ENCODE data around the gene CSKMT. TPM values are rescaled to one million over a fixed set of nuclear protein-coding genes. Genes with fewer than 3 reads are reported as not detected.
"Not testable (repeated sequence)": the region's sequence is repeated elsewhere in the genome, so short reads cannot be mapped to it uniquely, and the experiment has no call there.

Gene CSKMT
- 12.3 TPM for total RNA-seq
- 1 to 10 TPM; 1.9 to 3.8 (median 2.7) TPM for polyA plus RNA-seq

GRCh38 chr11:62665075-62665598 lies at the start of gene CSKMT, which contains the start of gene C11orf98:
TSS of gene CSKMT (plus strand) at chr11:62665312. CDS start at chr11:62665880, 568 bp downstream.
TSS of gene C11orf98 (minus strand) at chr11:62665210. CDS start at chr11:62665169, 41 bp downstream.
- H3K4me1 ChIP-seq (ENCODE audit: control insufficient read depth, insufficient read depth, low read length, poor library complexity, severe bottlenecking): peaks cover 41% of the 10 kb centered on the region
- peak; percentile 90 to 96 (median 94) for DNase-seq
- H3K27me3 ChIP-seq (ENCODE audit: control insufficient read depth, insufficient read depth, low read length): no peaks in the 10 kb centered on the region
- H3K27me3 Mint-ChIP-seq: peaks cover 4% of the 10 kb centered on the region
- H3K9me3 ChIP-seq (ENCODE audit: control insufficient read depth in 2 of 2, low read length in 2 of 2): no peaks in the 10 kb centered on the region
- H3K4me3 ChIP-seq (ENCODE audit: low read depth, low read length): peak within 1 kb of the TSS; percentile 93
- peaks cover 1 to 60% (median 30%) of the 10 kb centered on the region in 4 donors for H3K4me1 Mint-ChIP-seq
- no peaks in the 10 kb centered on the region for H3K9me3 Mint-ChIP-seq
- peak within 1 kb of the TSS; percentile 96 to 100 (median 97) for H3K4me3 Mint-ChIP-seq
- H3K36me3 Mint-ChIP-seq: peaks cover 7% of the 10 kb centered on the region
- H3K27ac Mint-ChIP-seq: peak within 1 kb of the TSS; percentile 91 to 97 (median 93)
- peaks cover 17% of the 10 kb centered on the region for H3K36me3 ChIP-seq (ENCODE audit: control insufficient read depth, insufficient read depth, low read length)
- peak within 1 kb of the TSS; percentile 89 for H3K27ac ChIP-seq (ENCODE audit: insufficient read depth, low read length, poor library complexity, severe bottlenecking)
- ATAC-seq (ENCODE audit: low read depth in 2 of 2): peak; percentile 92 to 94

GRCh38 chr11:62615521-62615920 lies 49.6 kb upstream of the CSKMT start:
- Mint-ChIP-seq H3K36me3 (peaks cover 10% of the 10 kb centered on the region), H3K4me1 (peaks cover 0 to 49% (median 19%) of the 10 kb centered on the region in 4 donors), H3K9me3 (no peaks in the 10 kb centered on the region), H3K27ac (no peak overlapping the region), H3K27me3 (no peaks in the 10 kb centered on the region), H3K4me3 (no peak overlapping the region)
- Histone ChIP-seq H3K27me3 (ENCODE audit: control insufficient read depth, insufficient read depth, low read length) (no peaks in the 10 kb centered on the region), H3K36me3 (ENCODE audit: control insufficient read depth, insufficient read depth, low read length) (no peaks in the 10 kb centered on the region), H3K27ac (ENCODE audit: insufficient read depth, low read length, poor library complexity, severe bottlenecking) (no peak overlapping the region), H3K4me1 (ENCODE audit: control insufficient read depth, insufficient read depth, low read length, poor library complexity, severe bottlenecking) (peaks cover 34% of the 10 kb centered on the region), H3K4me3 (ENCODE audit: low read depth, low read length) (no peak overlapping the region), H3K9me3 (ENCODE audit: control insufficient read depth in 2 of 2, low read length in 2 of 2) (no peaks in the 10 kb centered on the region)
- ATAC-seq (ENCODE audit: low read depth in 2 of 2) (no peak), DNase-seq (no peak)

GRCh38 chr11:62616957-62617356 lies 48.2 kb upstream of the CSKMT start:
- H3K27ac Mint-ChIP-seq: peak overlapping the region in 1 of 3 donors; percentile 69
- not testable (repeated sequence) for H3K27me3 ChIP-seq (ENCODE audit: control insufficient read depth, insufficient read depth, low read length); H3K9me3 ChIP-seq (ENCODE audit: control insufficient read depth in 2 of 2, low read length in 2 of 2); H3K36me3 Mint-ChIP-seq; ATAC-seq (ENCODE audit: low read depth in 2 of 2); H3K9me3 Mint-ChIP-seq; H3K4me3 ChIP-seq (ENCODE audit: low read depth, low read length); H3K36me3 ChIP-seq (ENCODE audit: control insufficient read depth, insufficient read depth, low read length); DNase-seq; H3K27ac ChIP-seq (ENCODE audit: insufficient read depth, low read length, poor library complexity, severe bottlenecking); H3K27me3 Mint-ChIP-seq
- peaks cover 7 to 48% (median 25%) of the 10 kb centered on the region in 4 donors for H3K4me1 Mint-ChIP-seq
- peaks cover 31% of the 10 kb centered on the region for H3K4me1 ChIP-seq (ENCODE audit: control insufficient read depth, insufficient read depth, low read length, poor library complexity, severe bottlenecking)
- H3K4me3 Mint-ChIP-seq: peak overlapping the region in 1 of 4 donors; percentile 47

GRCh38 chr11:62621027-62621566 lies 44.0 kb upstream of the CSKMT start:
- Histone ChIP-seq H3K9me3 (ENCODE audit: control insufficient read depth in 2 of 2, low read length in 2 of 2) (no peaks in the 10 kb centered on the region), H3K27ac (ENCODE audit: insufficient read depth, low read length, poor library complexity, severe bottlenecking) (peak overlapping the region; percentile 96), H3K36me3 (ENCODE audit: control insufficient read depth, insufficient read depth, low read length) (peaks cover 11% of the 10 kb centered on the region), H3K4me1 (ENCODE audit: control insufficient read depth, insufficient read depth, low read length, poor library complexity, severe bottlenecking) (peaks cover 22% of the 10 kb centered on the region), H3K27me3 (ENCODE audit: control insufficient read depth, insufficient read depth, low read length) (no peaks in the 10 kb centered on the region), H3K4me3 (ENCODE audit: low read depth, low read length) (peak overlapping the region; percentile 85)
- H3K4me3 Mint-ChIP-seq: peak overlapping the region; percentile 93 to 99 (median 96)
- peaks cover 18% of the 10 kb centered on the region for H3K36me3 Mint-ChIP-seq
- DNase-seq (no peak), ATAC-seq (ENCODE audit: low read depth in 2 of 2) (no peak)
- H3K9me3 Mint-ChIP-seq: no peaks in the 10 kb centered on the region
- H3K4me1 Mint-ChIP-seq: peaks cover 7 to 31% (median 18%) of the 10 kb centered on the region in 4 donors
- no peaks in the 10 kb centered on the region for H3K27me3 Mint-ChIP-seq
- H3K27ac Mint-ChIP-seq: peak overlapping the region; percentile 90 to 96 (median 96)

- peaks cover 7 to 31% (median 16%) of the 10 kb centered on the region in 4 donors for H3K4me1 Mint-ChIP-seq
These were observed 43.3 kb upstream of the CSKMT start, which contains the start of gene B3GAT3 for GRCh38 chr11:62621567-62622470. TSS of gene B3GAT3 (minus strand) at chr11:62621986. CDS start at chr11:62621947, 39 bp downstream.

GRCh38 chr11:62622476-62623089 lies 42.5 kb upstream of the CSKMT start:
- Histone ChIP-seq H3K4me1 (ENCODE audit: control insufficient read depth, insufficient read depth, low read length, poor library complexity, severe bottlenecking) (peaks cover 22% of the 10 kb centered on the region), H3K27me3 (ENCODE audit: control insufficient read depth, insufficient read depth, low read length) (no peaks in the 10 kb centered on the region), H3K4me3 (ENCODE audit: low read depth, low read length) (peak overlapping the region; percentile 10), H3K36me3 (ENCODE audit: control insufficient read depth, insufficient read depth, low read length) (peaks cover 26% of the 10 kb centered on the region), H3K27ac (ENCODE audit: insufficient read depth, low read length, poor library complexity, severe bottlenecking) (peak overlapping the region; percentile 96), H3K9me3 (ENCODE audit: control insufficient read depth in 2 of 2, low read length in 2 of 2) (no peaks in the 10 kb centered on the region)
- DNase-seq (no peak), ATAC-seq (ENCODE audit: low read depth in 2 of 2) (no peak)
- Mint-ChIP-seq H3K36me3 (peaks cover 24% of the 10 kb centered on the region), H3K27ac (peak overlapping the region; percentile 96 to 99 (median 99)), H3K4me3 (peak overlapping the region; percentile 92 to 95 (median 95)), H3K27me3 (no peaks in the 10 kb centered on the region), H3K4me1 (peaks cover 7 to 28% (median 16%) of the 10 kb centered on the region in 4 donors), H3K9me3 (no peaks in the 10 kb centered on the region)

More at GRCh38 chr11:62621567-62622470, 43.3 kb upstream of the CSKMT start, which contains the start of gene B3GAT3:
- H3K27ac ChIP-seq (ENCODE audit: insufficient read depth, low read length, poor library complexity, severe bottlenecking): peak within 1 kb of the TSS; percentile 96
- peak within 1 kb of the TSS; percentile 96 to 99 (median 99) for H3K27ac Mint-ChIP-seq
- peak within 1 kb of the TSS; percentile 85 for H3K4me3 ChIP-seq (ENCODE audit: low read depth, low read length)
- peak; percentile 82 to 84 for ATAC-seq (ENCODE audit: low read depth in 2 of 2)
- H3K9me3 Mint-ChIP-seq: no peaks in the 10 kb centered on the region
- H3K4me3 Mint-ChIP-seq: peak within 1 kb of the TSS; percentile 95 to 99 (median 96)
- H3K27me3 ChIP-seq (ENCODE audit: control insufficient read depth, insufficient read depth, low read length): no peaks in the 10 kb centered on the region
- H3K9me3 ChIP-seq (ENCODE audit: control insufficient read depth in 2 of 2, low read length in 2 of 2): no peaks in the 10 kb centered on the region
- H3K36me3 ChIP-seq (ENCODE audit: control insufficient read depth, insufficient read depth, low read length): peaks cover 18% of the 10 kb centered on the region
- H3K27me3 Mint-ChIP-seq: no peaks in the 10 kb centered on the region
- H3K4me1 ChIP-seq (ENCODE audit: control insufficient read depth, insufficient read depth, low read length, poor library complexity, severe bottlenecking): peaks cover 22% of the 10 kb centered on the region
- peak; percentile 96 to 99 (median 97) for DNase-seq
- peaks cover 20% of the 10 kb centered on the region for H3K36me3 Mint-ChIP-seq

- DNase-seq (no peak), ATAC-seq (ENCODE audit: low read depth in 2 of 2) (no peak)
- Mint-ChIP-seq H3K27ac (peak overlapping the region in 1 of 3 donors; percentile 90), H3K27me3 (no peaks in the 10 kb centered on the region), H3K36me3 (peaks cover 49% of the 10 kb centered on the region), H3K4me3 (peak overlapping the region in 2 of 4 donors; percentile 40 to 51), H3K4me1 (peaks cover 0 to 7% (median 6%) of the 10 kb centered on the region in 4 donors), H3K9me3 (no peaks in the 10 kb centered on the region)
- Histone ChIP-seq H3K27me3 (ENCODE audit: control insufficient read depth, insufficient read depth, low read length) (no peaks in the 10 kb centered on the region), H3K36me3 (ENCODE audit: control insufficient read depth, insufficient read depth, low read length) (peaks cover 72% of the 10 kb centered on the region), H3K4me1 (ENCODE audit: control insufficient read depth, insufficient read depth, low read length, poor library complexity, severe bottlenecking) (no peaks in the 10 kb centered on the region), H3K4me3 (ENCODE audit: low read depth, low read length) (no peak overlapping the region), H3K27ac (ENCODE audit: insufficient read depth, low read length, poor library complexity, severe bottlenecking) (no peak overlapping the region), H3K9me3 (ENCODE audit: control insufficient read depth in 2 of 2, low read length in 2 of 2) (no peaks in the 10 kb centered on the region)
These were observed 37.4 kb upstream of the CSKMT start for GRCh38 chr11:62627713-62628112.

Data from CD4-positive, CD25-positive, alpha-beta regulatory T cell (primary cell).